Measurements from ENCODE around the gene SMOC2. TPM values are rescaled to one million over a fixed set of nuclear protein-coding genes. Genes with fewer than 3 reads are reported as not detected.

The SMOC2 gene
- total and polyA plus RNA-seq, 2 experiments from 2014 or later: 1.9 to 3.2 TPM

- no peak for DNase-seq (ENCODE audit: low read depth in 1 of 2, low spot score in 1 of 2)
- Histone ChIP-seq H3K27ac (no peak overlapping the region), H3K9me3 (ENCODE audit: low read depth) (no peaks in the 10 kb centered on the region), H3K36me3 (no peaks in the 10 kb centered on the region), H3K4me3 (no peak overlapping the region), H3K27me3 (no peaks in the 10 kb centered on the region), H3K4me1 (ENCODE audit: low read depth) (no peaks in the 10 kb centered on the region)
- TF ChIP-seq CTCF (IDR thresholded peaks at IDR 0.05; ENCODE audit: low read depth, low read length): no peak
Measured at GRCh38 chr6:168666699-168667427, 225.9 kb downstream of the SMOC2 start.

GRCh38 chr6:168667428-168667805, 226.4 kb downstream of the SMOC2 start:
- no peak for TF ChIP-seq CTCF (IDR thresholded peaks at IDR 0.05; ENCODE audit: low read depth, low read length)
- Histone ChIP-seq H3K27ac (no peak overlapping the region), H3K4me1 (ENCODE audit: low read depth) (no peaks in the 10 kb centered on the region), H3K27me3 (no peaks in the 10 kb centered on the region), H3K9me3 (ENCODE audit: low read depth) (no peaks in the 10 kb centered on the region), H3K4me3 (no peak overlapping the region), H3K36me3 (no peaks in the 10 kb centered on the region)
- no peak for DNase-seq (ENCODE audit: low read depth in 1 of 2, low spot score in 1 of 2)

- Histone ChIP-seq H3K9me3 (ENCODE audit: low read depth) (no peaks in the 10 kb centered on the region), H3K4me3 (no peak overlapping the region), H3K27me3 (no peaks in the 10 kb centered on the region), H3K36me3 (no peaks in the 10 kb centered on the region), H3K27ac (no peak overlapping the region), H3K4me1 (ENCODE audit: low read depth) (no peaks in the 10 kb centered on the region)
- TF ChIP-seq CTCF (IDR thresholded peaks at IDR 0.05; ENCODE audit: low read depth, low read length): no peak
- no peak for DNase-seq (ENCODE audit: low read depth in 1 of 2, low spot score in 1 of 2)
Measured at GRCh38 chr6:168670401-168670985, 229.5 kb downstream of the SMOC2 start.

GRCh38 chr6:168671028-168671862, 230.3 kb downstream of the SMOC2 start:
- H3K9me3 ChIP-seq (ENCODE audit: low read depth): no peaks in the 10 kb centered on the region
- no peak overlapping the region for H3K4me3 ChIP-seq
- no peaks in the 10 kb centered on the region for H3K36me3 ChIP-seq
- TF ChIP-seq CTCF (IDR thresholded peaks at IDR 0.05; ENCODE audit: low read depth, low read length): no peak
- DNase-seq (ENCODE audit: low read depth in 1 of 2, low spot score in 1 of 2): no peak
- H3K27ac ChIP-seq: no peak overlapping the region
- H3K27me3 ChIP-seq: no peaks in the 10 kb centered on the region
- H3K4me1 ChIP-seq (ENCODE audit: low read depth): no peaks in the 10 kb centered on the region

GRCh38 chr6:168671863-168672546, 231.0 kb downstream of the SMOC2 start:
- Histone ChIP-seq H3K27ac (no peak overlapping the region), H3K4me1 (ENCODE audit: low read depth) (no peaks in the 10 kb centered on the region), H3K4me3 (no peak overlapping the region), H3K27me3 (no peaks in the 10 kb centered on the region), H3K36me3 (no peaks in the 10 kb centered on the region), H3K9me3 (ENCODE audit: low read depth) (no peaks in the 10 kb centered on the region)
- TF ChIP-seq CTCF (IDR thresholded peaks at IDR 0.05; ENCODE audit: low read depth, low read length): no peak
- no peak for DNase-seq (ENCODE audit: low read depth in 1 of 2, low spot score in 1 of 2)

All from cardiac muscle cell (in vitro differentiated cells and primary cell).